ENCODE measurements around the gene SYT11. TPM values are rescaled to one million over a fixed set of nuclear protein-coding genes. Genes with fewer than 3 reads are reported as not detected.

SYT11 gene
- total and polyA plus RNA-seq, 9 of the 15 experiments (the other 6 are each of a cell fraction or from before 2014, with no cell fraction given): 0.05 to 0.18 (median 0.11) TPM

DNA sequence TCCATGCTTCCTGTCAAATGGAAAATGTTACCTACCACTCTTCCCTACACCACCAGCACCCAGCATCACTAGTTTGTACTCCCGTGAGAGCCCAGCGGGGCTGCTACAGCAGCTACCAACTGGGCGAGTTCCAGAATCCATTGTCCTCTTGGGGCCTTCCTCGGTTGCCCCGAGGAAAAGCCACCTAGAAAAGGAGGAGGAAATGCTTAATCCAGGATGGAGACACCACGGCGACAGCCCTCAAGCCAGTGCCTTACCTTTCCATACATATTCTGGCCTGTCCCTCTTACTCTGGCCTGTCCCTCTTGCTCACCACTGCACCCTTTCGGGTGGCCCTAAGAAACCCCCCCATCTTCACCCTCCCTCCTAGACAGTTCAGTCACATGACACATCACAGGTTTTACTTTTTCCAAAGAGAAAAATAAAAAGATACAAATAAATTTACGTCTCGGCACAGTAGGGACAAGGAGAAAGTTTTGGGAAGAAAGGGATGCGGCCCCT, 51.3 kb downstream of the SYT11 start (continued):
- TF ChIP-seq ZBTB1 (CRISPR knock-in tag; IDR thresholded peaks at IDR 0.05; ENCODE audit: borderline replicate concordance, low read depth) (0 out of 2 replicates have a peak, but pooled peaks have one; percentile 7), ZNF347 (CRISPR knock-in tag; IDR thresholded peaks at IDR 0.05; ENCODE audit: low read depth) (no peak), RAD21 (CRISPR knock-in tag; conservative IDR thresholded peaks at IDR 0.05 in 1 of 2, IDR thresholded peaks at IDR 0.05 in 1 of 2) (peak in 1 of 2 experiments; percentile 41; a peak in 2 of 4 replicates), EP400 (IDR thresholded peaks at IDR 0.05) (peak; percentile 41; the same call in 1 of the 2 replicates), TCF7L2 (IDR thresholded peaks at IDR 0.05; ENCODE audit: low read depth, low read length) (no peak), ZFX (CRISPR knock-in tag; IDR thresholded peaks at IDR 0.05) (peak; percentile 42; the same call in 1 of the 2 replicates), CHD1 (IDR thresholded peaks at IDR 0.05; ENCODE audit: low read length) (peak; percentile 14), HDAC1 (IDR thresholded peaks at IDR 0.05) (0 out of 4 replicates have a peak, but pooled peaks of 1 of the 2 experiments have one; percentile 35), PYGO2 (tag; IDR thresholded peaks at IDR 0.05) (no peak), SMARCA4 (IDR thresholded peaks at IDR 0.05) (0 out of 2 replicates have a peak, but pooled peaks have one; percentile 7)
- TF ChIP-seq, protein P1, sequence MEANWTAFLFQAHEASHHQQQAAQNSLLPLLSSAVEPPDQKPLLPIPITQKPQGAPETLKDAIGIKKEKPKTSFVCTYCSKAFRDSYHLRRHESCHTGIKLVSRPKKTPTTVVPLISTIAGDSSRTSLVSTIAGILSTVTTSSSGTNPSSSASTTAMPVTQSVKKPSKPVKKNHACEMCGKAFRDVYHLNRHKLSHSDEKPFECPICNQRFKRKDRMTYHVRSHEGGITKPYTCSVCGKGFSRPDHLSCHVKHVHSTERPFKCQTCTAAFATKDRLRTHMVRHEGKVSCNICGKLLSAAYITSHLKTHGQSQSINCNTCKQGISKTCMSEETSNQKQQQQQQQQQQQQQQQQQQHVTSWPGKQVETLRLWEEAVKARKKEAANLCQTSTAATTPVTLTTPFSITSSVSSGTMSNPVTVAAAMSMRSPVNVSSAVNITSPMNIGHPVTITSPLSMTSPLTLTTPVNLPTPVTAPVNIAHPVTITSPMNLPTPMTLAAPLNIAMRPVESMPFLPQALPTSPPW (CRISPR knock-in tag; IDR thresholded peaks at IDR 0.05): peak; percentile 84; the same call in 1 of the 2 replicates
- TF ChIP-seq, protein P2, sequence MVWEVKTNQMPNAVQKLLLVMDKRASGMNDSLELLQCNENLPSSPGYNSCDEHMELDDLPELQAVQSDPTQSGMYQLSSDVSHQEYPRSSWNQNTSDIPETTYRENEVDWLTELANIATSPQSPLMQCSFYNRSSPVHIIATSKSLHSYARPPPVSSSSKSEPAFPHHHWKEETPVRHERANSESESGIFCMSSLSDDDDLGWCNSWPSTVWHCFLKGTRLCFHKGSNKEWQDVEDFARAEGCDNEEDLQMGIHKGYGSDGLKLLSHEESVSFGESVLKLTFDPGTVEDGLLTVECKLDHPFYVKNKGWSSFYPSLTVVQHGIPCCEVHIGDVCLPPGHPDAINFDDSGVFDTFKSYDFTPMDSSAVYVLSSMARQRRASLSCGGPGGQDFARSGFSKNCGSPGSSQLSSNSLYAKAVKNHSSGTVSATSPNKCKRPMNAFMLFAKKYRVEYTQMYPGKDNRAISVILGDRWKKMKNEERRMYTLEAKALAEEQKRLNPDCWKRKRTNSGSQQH (CRISPR knock-in tag; IDR thresholded peaks at IDR 0.05): 0 out of 2 replicates have a peak, but pooled peaks have one; percentile 16
- TF ChIP-seq, protein P3, sequence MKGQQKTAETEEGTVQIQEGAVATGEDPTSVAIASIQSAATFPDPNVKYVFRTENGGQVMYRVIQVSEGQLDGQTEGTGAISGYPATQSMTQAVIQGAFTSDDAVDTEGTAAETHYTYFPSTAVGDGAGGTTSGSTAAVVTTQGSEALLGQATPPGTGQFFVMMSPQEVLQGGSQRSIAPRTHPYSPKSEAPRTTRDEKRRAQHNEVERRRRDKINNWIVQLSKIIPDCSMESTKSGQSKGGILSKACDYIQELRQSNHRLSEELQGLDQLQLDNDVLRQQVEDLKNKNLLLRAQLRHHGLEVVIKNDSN (CRISPR knock-in tag; IDR thresholded peaks at IDR 0.05): peak; percentile 77
- TF ChIP-seq, protein P4, sequence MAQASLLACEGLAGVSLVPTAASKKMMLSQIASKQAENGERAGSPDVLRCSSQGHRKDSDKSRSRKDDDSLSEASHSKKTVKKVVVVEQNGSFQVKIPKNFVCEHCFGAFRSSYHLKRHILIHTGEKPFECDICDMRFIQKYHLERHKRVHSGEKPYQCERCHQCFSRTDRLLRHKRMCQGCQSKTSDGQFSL (CRISPR knock-in tag; IDR thresholded peaks at IDR 0.05): peak; percentile 73
- TF ChIP-seq, protein P4 (tag; IDR thresholded peaks at IDR 0.05): peak in 1 of 2 experiments; percentile 70; a peak in 2 of 4 replicates
- TF ChIP-seq, protein P5, sequence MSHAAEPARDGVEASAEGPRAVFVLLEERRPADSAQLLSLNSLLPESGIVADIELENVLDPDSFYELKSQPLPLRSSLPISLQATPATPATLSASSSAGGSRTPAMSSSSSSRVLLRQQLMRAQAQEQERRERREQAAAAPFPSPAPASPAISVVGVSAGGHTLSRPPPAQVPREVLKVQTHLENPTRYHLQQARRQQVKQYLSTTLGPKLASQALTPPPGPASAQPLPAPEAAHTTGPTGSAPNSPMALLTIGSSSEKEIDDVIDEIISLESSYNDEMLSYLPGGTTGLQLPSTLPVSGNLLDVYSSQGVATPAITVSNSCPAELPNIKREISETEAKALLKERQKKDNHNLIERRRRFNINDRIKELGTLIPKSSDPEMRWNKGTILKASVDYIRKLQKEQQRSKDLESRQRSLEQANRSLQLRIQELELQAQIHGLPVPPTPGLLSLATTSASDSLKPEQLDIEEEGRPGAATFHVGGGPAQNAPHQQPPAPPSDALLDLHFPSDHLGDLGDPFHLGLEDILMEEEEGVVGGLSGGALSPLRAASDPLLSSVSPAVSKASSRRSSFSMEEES (CRISPR knock-in tag; IDR thresholded peaks at IDR 0.05): peak; percentile 98
- TF ChIP-seq, protein P6, sequence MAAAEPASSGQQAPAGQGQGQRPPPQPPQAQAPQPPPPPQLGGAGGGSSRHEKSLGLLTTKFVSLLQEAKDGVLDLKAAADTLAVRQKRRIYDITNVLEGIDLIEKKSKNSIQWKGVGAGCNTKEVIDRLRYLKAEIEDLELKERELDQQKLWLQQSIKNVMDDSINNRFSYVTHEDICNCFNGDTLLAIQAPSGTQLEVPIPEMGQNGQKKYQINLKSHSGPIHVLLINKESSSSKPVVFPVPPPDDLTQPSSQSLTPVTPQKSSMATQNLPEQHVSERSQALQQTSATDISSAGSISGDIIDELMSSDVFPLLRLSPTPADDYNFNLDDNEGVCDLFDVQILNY (CRISPR knock-in tag; IDR thresholded peaks at IDR 0.05): no peak
- TF ChIP-seq, protein P7, sequence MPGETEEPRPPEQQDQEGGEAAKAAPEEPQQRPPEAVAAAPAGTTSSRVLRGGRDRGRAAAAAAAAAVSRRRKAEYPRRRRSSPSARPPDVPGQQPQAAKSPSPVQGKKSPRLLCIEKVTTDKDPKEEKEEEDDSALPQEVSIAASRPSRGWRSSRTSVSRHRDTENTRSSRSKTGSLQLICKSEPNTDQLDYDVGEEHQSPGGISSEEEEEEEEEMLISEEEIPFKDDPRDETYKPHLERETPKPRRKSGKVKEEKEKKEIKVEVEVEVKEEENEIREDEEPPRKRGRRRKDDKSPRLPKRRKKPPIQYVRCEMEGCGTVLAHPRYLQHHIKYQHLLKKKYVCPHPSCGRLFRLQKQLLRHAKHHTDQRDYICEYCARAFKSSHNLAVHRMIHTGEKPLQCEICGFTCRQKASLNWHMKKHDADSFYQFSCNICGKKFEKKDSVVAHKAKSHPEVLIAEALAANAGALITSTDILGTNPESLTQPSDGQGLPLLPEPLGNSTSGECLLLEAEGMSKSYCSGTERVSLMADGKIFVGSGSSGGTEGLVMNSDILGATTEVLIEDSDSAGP (CRISPR knock-in tag; IDR thresholded peaks at IDR 0.05): peak; percentile 56; the same call in 1 of the 2 replicates
